Upper lobe of left lung (tissue), 6 donors: ENCODE data around the gene ZDHHC4. TPM values are rescaled to one million over a fixed set of nuclear protein-coding genes. Genes with fewer than 3 reads are reported as not detected.
A peak's percentile ranks its signal among the peaks of the same experiment; 100 is the strongest.

ENCODE experiments used
- ATAC-seq, 2 donors: fragments of 200-7000 bp; cut with Tn5 transposase; one replicate each; pipeline ENCODE4 v1.9.1; 2022; ENCODE audit warnings: mild to moderate bottlenecking in 2 of 2, moderate library complexity in 2 of 2; ENCODE audit not compliant: low FRiP score in 2 of 2
- DNase-seq, 2 donors: peaks; one replicate each; pipeline ENCODE4 v3.0.0-alpha.2; 2019 to 2020
- H3K27ac ChIP-seq, 4 donors: fragments of 200-600 bp; sonication (generic); one replicate each; pipeline ENCODE4 v1.5.1; 2016 to 2019
- H3K27me3 ChIP-seq, 4 donors: fragments of 200-600 bp; sonication (generic); one replicate each; pipeline ENCODE4 v1.5.1; 2017 to 2019
- H3K36me3 ChIP-seq, 4 donors: fragments of 200-600 bp; sonication (generic); one replicate each; pipeline ENCODE4 v1.5.1; 2016 to 2019
- H3K4me1 ChIP-seq, 4 donors: fragments of 200-600 bp; sonication (generic); one replicate each; pipeline ENCODE4 v1.5.1; 2018 to 2019
- H3K4me3 ChIP-seq, 4 donors: fragments of 200-600 bp; sonication (generic); one replicate each; pipeline ENCODE4 v1.5.1; 2017 to 2019; ENCODE audit warnings: mild to moderate bottlenecking in 2 of 4, moderate library complexity in 1 of 4
- H3K9me3 ChIP-seq, 4 donors: fragments of 200-600 bp; sonication (generic); one replicate each; pipeline ENCODE4 v1.5.1; 2018 to 2019
- EP300 ChIP-seq, 4 donors: sonication (generic); formaldehyde crosslinking; IDR thresholded peaks; one replicate each; pipeline ENCODE4 v1.5.1; 2017; ENCODE audit warnings: antibody characterized with exemption in 4 of 4, control low read depth in 2 of 4
- POLR2A ChIP-seq, 4 donors: fragments of 450-650 bp; IDR thresholded peaks; one replicate each; pipeline ENCODE4 v1.5.1; 2016 to 2017; ENCODE audit warnings: antibody characterized with exemption in 4 of 4, mild to moderate bottlenecking in 2 of 4
- POLR2AphosphoS5 ChIP-seq, 2 donors: sonication (generic); formaldehyde crosslinking; IDR thresholded peaks; one replicate each; pipeline ENCODE4 v1.5.1; 2017; ENCODE audit warnings: antibody characterized with exemption in 2 of 2
- WGBS, 2 donors: methylation state at CpG; one replicate each; pipeline ENCODE4 v1.1.5; 2017 to 2018; 5-methylcytosine and 5-hydroxymethylcytosine counted together
- total RNA-seq, 6 donors: library from RNA; depleted of rRNA in 4 of 6; stranded (reverse); fragments of >200 nt in 4 of 6; gene quantifications; one replicate each; pipeline versions ENCODE4 v1.1.0 to v1.2.1, GENCODE V29; 2016 to 2021
- TF ChIP-seq, protein P1 (sequence below), 6 experiments: fragments of 450-650 bp in 4 of 6; fragments of 200-600 bp in 2 of 6; sonication (generic) in 2 of 6; IDR thresholded peaks; one replicate each; pipeline ENCODE4 v1.5.1; 2016 to 2019; ENCODE audit warnings: antibody characterized with exemption in 6 of 6
- donor health status: DM: no; HTN: no; CAD: no; lungs with moderate emphysema.
- donor health status: DM: no; HTN: yes; CAD: no; lungs with severe emphysema.

ZDHHC4 gene
- total RNA-seq, 6 donors from 2014 or later, result 24.2 to 57.9 (median 48.4) TPM

DNA sequence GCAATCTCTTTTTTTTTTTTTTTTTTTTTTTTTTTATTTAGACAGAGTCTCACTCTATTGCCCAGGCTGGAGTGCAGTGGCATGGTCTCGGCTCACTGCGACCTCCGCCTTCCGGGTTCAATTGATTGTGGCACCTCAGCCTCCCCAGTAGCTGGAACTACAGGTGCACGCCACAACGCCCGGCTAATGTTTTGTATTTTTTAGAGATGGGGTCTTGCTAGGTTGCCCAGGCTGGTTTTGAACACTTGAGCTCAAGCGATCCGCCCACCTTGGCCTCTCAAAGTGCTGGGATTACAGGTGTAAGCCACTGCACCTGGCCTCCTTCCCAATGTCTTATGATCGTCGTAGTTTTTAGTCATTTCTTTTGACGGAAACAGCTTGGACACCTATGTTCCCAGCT lies 31.5 kb downstream of the ZDHHC4 start:
- Histone ChIP-seq H3K36me3 (peaks cover 3 to 59% (median 42%) of the 10 kb centered on the region in 4 donors), H3K9me3 (no peaks in the 10 kb centered on the region), H3K27me3 (no peaks in the 10 kb centered on the region), H3K27ac (no peak overlapping the region), H3K4me3 (no peak overlapping the region), H3K4me1 (no peaks in the 10 kb centered on the region)
- ATAC-seq (no peak), DNase-seq (no peak)
- TF ChIP-seq, protein P1, sequence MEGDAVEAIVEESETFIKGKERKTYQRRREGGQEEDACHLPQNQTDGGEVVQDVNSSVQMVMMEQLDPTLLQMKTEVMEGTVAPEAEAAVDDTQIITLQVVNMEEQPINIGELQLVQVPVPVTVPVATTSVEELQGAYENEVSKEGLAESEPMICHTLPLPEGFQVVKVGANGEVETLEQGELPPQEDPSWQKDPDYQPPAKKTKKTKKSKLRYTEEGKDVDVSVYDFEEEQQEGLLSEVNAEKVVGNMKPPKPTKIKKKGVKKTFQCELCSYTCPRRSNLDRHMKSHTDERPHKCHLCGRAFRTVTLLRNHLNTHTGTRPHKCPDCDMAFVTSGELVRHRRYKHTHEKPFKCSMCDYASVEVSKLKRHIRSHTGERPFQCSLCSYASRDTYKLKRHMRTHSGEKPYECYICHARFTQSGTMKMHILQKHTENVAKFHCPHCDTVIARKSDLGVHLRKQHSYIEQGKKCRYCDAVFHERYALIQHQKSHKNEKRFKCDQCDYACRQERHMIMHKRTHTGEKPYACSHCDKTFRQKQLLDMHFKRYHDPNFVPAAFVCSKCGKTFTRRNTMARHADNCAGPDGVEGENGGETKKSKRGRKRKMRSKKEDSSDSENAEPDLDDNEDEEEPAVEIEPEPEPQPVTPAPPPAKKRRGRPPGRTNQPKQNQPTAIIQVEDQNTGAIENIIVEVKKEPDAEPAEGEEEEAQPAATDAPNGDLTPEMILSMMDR (IDR thresholded peaks at IDR 0.05), result no peak
- 96 to 97% methylated on average over 12 of the region's 12 CpGs for WGBS, 2 donors

DNA sequence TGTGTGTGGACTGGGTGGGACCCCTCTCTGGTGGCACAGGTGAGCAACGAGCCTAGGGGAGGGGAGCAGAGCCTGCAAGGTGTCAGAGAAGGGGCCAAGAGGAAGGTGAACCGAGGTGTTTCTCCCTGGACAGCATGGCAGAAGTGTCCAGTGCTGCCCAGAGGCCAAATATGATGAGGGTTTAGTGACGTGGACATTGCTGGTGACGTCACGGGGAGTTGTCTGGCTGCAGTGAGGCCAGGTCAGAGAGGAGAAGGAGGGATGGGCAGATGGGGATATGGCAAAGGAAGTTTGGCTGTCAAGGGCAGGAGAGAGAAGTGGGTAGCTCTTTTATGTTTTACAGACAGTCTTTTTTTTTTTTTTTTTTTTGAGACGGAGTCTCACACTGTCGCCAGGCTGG lies 35.6 kb downstream of the ZDHHC4 start:
- no peak overlapping the region for H3K27ac ChIP-seq
- H3K4me1 ChIP-seq, result peaks cover 12 to 15% (median 13%) of the 10 kb centered on the region in 4 donors
- H3K27me3 ChIP-seq, result peaks cover 0 to 4% (median 0%) of the 10 kb centered on the region in 4 donors
- 64 to 68% methylated on average over 7 of the region's 7 CpGs for WGBS, 2 donors
- ATAC-seq (no peak), DNase-seq (no peak)
- no peak overlapping the region for H3K4me3 ChIP-seq
- no peaks in the 10 kb centered on the region for H3K9me3 ChIP-seq
- TF ChIP-seq POLR2AphosphoS5 (IDR thresholded peaks at IDR 0.05) (no peak), POLR2A (IDR thresholded peaks at IDR 0.05) (no peak), EP300 (IDR thresholded peaks at IDR 0.05) (no peak)
- TF ChIP-seq, protein P1 (IDR thresholded peaks at IDR 0.05), result no peak
- H3K36me3 ChIP-seq, result peaks cover 3 to 20% (median 11%) of the 10 kb centered on the region in 4 donors

DNA sequence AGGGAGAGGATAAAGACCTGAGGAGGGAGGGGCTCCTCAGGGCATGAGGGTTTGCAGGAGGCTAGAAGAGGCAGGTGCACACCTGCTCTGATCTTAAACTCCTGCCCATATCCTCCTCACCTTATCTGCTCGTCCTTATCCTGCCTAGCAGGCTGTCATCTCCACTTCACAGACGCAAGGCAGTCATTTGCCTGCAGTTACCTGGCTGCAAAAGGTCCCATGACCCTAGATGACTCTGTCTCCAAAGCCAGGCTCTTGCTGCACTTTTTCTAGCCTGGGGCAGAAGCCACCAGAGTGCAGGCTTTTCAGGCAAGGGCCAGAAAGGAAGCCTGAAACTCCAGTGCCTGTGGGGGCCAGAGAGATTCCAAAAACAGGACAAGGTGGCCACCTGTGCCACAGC lies 36.5 kb downstream of the ZDHHC4 start:
- H3K4me3 ChIP-seq, result no peak overlapping the region
- peaks cover 0 to 4% (median 0%) of the 10 kb centered on the region in 4 donors for H3K27me3 ChIP-seq
- ATAC-seq, result no peak
- TF ChIP-seq, protein P1 (IDR thresholded peaks at IDR 0.05), result no peak
- TF ChIP-seq POLR2A (IDR thresholded peaks at IDR 0.05) (no peak), EP300 (IDR thresholded peaks at IDR 0.05) (no peak), POLR2AphosphoS5 (IDR thresholded peaks at IDR 0.05) (no peak)
- DNase-seq, result no peak
- no peaks in the 10 kb centered on the region for H3K9me3 ChIP-seq
- 50 to 54% methylated on average over 2 of the region's 2 CpGs for WGBS, 2 donors
- no peak overlapping the region for H3K27ac ChIP-seq
- peaks cover 12 to 15% (median 13%) of the 10 kb centered on the region in 4 donors for H3K4me1 ChIP-seq
- peaks cover 0 to 12% (median 4%) of the 10 kb centered on the region in 4 donors for H3K36me3 ChIP-seq

DNA sequence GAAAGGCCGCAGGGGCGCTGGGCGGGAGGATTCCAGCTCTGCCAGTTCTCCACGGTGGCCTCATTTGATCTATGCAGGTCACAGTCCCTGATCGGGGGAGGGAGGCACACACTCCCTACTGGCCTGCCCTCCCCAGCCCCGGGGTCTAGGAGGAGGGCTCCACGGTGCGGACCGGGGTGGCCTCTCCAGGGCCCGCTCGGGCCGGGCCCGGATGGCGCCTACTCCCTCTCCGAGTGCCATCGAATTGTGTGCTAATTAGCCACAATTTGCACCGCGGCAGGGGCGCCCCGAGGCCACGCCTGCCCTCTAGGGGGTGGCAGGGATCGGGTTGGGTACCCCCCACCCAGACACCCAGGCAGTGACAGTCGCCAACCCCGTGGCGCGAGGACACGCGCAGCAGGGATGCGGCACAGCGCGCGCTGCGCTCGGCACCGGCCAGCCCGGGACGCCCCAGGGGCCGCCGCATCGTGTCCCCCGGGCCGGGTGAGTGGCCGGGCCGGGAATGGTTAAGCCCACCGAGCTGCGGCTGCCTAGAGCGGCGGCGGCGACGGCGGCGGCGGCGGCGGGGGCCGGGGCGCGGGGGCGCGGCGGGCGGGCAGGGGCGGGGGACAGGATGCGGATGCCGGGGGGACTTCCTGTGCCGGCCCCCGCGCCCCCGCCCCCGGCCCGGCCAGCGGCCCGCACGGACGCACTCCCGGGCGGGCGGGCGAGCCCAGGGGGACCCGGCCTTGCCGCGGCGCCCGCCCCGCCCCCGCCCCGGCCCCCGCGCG lies 37.9 kb downstream of the ZDHHC4 start, which contains the start of gene ZNF853:
Gene ZNF853, plus strand, starts transcription at position 658 of the 770 bp plus-strand sequence. CDS start 565 bp downstream, outside the sequence.
- Histone ChIP-seq H3K27ac (peak within 1 kb of the TSS in 2 of 4 donors; percentile 6 to 64), H3K27me3 (peaks cover 0 to 4% (median 0%) of the 10 kb centered on the region in 4 donors), H3K9me3 (no peaks in the 10 kb centered on the region), H3K4me1 (peaks cover 12 to 15% (median 13%) of the 10 kb centered on the region in 4 donors), H3K36me3 (no peaks in the 10 kb centered on the region), H3K4me3 (peak within 1 kb of the TSS; percentile 63 to 80 (median 72))
- DNase-seq, result peak in 1 of 2 donors; percentile 87
- TF ChIP-seq EP300 (IDR thresholded peaks at IDR 0.05), result no peak
- no peak for TF ChIP-seq POLR2A (IDR thresholded peaks at IDR 0.05)
- no peak for TF ChIP-seq POLR2AphosphoS5 (IDR thresholded peaks at IDR 0.05)
- TF ChIP-seq, protein P1 (IDR thresholded peaks at IDR 0.05), result no peak
- peak in 1 of 2 donors; percentile 42 for ATAC-seq
- 8 to 40% methylated on average over 4 to 30 of the region's 91 CpGs for WGBS, 2 donors
